ENCODE measurements around the gene AGPAT2.

DNA sequence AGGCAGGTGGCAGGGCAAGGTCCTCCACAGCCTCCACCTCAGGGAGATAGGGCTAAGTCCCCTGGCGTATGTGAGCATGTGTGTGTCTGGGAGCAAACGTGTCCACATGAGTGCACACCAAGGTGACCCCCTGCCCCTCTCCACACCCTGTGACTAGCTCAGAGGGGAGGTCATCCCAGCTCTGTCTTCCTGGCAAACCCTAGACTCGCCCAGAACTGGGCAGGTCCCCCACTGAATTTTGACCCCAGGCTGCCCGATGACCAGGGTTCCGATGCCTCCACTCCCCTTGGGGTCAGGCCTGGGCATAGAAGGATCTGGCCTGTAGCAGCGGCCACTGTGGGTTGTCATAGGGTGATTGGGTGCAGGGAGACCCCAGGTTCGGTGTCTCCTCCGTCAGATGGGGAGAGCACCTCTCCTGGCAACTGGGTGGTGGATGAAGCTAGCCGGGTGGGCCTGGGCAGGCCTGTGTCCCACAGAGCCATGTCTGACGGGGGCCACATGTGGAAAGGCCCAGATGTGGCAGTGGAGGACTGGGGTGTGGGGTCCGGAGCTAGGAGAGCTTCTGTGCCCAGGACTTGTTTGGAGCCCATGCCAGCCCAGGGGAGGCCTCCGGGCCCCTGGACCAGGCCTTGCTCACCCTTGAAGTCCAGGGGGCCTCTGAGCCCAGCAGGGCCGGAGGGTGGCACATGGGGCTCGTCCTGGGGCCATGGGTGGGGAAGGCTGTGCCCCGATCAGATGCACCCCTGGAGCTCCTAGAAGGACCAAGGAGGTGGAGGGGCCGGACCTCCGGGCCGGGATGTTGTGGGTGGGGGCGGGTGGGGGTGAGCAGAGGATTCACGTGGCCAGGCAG is 31.3 kb upstream of the AGPAT2 start:
- no peak for TF ChIP-seq POLR2A (IDR thresholded peaks at IDR 0.05)
- TF ChIP-seq, protein P1, sequence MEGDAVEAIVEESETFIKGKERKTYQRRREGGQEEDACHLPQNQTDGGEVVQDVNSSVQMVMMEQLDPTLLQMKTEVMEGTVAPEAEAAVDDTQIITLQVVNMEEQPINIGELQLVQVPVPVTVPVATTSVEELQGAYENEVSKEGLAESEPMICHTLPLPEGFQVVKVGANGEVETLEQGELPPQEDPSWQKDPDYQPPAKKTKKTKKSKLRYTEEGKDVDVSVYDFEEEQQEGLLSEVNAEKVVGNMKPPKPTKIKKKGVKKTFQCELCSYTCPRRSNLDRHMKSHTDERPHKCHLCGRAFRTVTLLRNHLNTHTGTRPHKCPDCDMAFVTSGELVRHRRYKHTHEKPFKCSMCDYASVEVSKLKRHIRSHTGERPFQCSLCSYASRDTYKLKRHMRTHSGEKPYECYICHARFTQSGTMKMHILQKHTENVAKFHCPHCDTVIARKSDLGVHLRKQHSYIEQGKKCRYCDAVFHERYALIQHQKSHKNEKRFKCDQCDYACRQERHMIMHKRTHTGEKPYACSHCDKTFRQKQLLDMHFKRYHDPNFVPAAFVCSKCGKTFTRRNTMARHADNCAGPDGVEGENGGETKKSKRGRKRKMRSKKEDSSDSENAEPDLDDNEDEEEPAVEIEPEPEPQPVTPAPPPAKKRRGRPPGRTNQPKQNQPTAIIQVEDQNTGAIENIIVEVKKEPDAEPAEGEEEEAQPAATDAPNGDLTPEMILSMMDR (IDR thresholded peaks at IDR 0.05) = no peak
